ENCODE measurements around the gene DNAI2.

The DNAI2 gene

DNA sequence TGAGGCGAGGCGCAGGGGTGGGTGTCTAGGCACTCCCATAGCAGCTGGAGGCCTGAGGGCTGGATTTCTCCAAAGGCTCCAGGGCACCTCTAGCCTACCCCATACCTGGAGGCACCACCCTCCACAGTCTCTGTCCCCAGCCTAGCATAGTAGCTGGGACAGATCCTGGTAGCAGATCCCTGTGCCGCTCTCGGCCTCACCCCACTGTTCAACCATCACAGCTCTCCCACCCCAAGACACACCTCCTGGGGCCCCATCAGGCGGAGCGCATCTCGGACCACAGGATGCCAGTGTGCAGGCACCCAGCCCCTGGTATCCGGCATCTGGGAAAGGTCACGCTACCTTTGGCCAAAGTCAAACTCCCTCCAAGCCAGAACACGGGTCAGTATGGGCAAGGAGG is 80.5 kb downstream of the DNAI2 start:
- Histone ChIP-seq H3K9me3 (ENCODE audit: control insufficient read depth, insufficient read depth, low read depth, low read length) (no peaks in the 10 kb centered on the region), H3K4me1 (ENCODE audit: control insufficient read depth, insufficient read depth, low read length) (no peaks in the 10 kb centered on the region), H3K36me3 (ENCODE audit: control insufficient read depth in 2 of 2, insufficient read depth in 1 of 2, low read length in 2 of 2) (no peaks in the 10 kb centered on the region), H3K27ac (ENCODE audit: extremely low read depth, low read depth, low read length) (no peak overlapping the region), H3K4me3 (ENCODE audit: low read depth, low read length) (no peak overlapping the region)
- CTCF ChIA-PET, result interaction anchor here (0.8 to 1.1 kb wide), 2 partner anchors 17 to 50 kb away, joined by 3 to 5 read pairs; no protein-coding TSS in a partner anchor
- POLR2A ChIA-PET, result interaction anchor here (0.6 kb wide), 1 partner anchor 26 kb away, joined by 3 read pairs; no protein-coding TSS in a partner anchor
- no peak for TF ChIP-seq ZNF19 (tag by site-specific recombination; IDR thresholded peaks at IDR 0.05; ENCODE audit: low read depth)
- no peak for TF ChIP-seq BCL11B (tag by site-specific recombination; IDR thresholded peaks at IDR 0.05; ENCODE audit: low read depth)
- no peak for TF ChIP-seq ZNF302 (tag by site-specific recombination; IDR thresholded peaks at IDR 0.05; ENCODE audit: low read depth)
- TF ChIP-seq KLF10 (tag by site-specific recombination; IDR thresholded peaks at IDR 0.05), result no peak
- TF ChIP-seq ZNF223 (tag by site-specific recombination; IDR thresholded peaks at IDR 0.05), result no peak
- TF ChIP-seq ZNF571 (tag by site-specific recombination; IDR thresholded peaks at IDR 0.05), result no peak
- TF ChIP-seq ZNF214 (tag by site-specific recombination; IDR thresholded peaks at IDR 0.05; ENCODE audit: borderline replicate concordance), result no peak
- no peak for TF ChIP-seq ZNF558 (tag by site-specific recombination; IDR thresholded peaks at IDR 0.05)
- no peak for TF ChIP-seq ZSCAN30 (tag by site-specific recombination; IDR thresholded peaks at IDR 0.05)
- no peak for TF ChIP-seq ZNF600 (tag by site-specific recombination; IDR thresholded peaks at IDR 0.05)
- no peak for TF ChIP-seq ZNF132 (tag by site-specific recombination; IDR thresholded peaks at IDR 0.05; ENCODE audit: borderline replicate concordance)
- TF ChIP-seq ZBTB11 (tag by site-specific recombination; conservative IDR thresholded peaks at IDR 0.05; ENCODE audit: low read depth), result no peak
- no peak for TF ChIP-seq ZNF549 (tag by site-specific recombination; IDR thresholded peaks at IDR 0.05)
- TF ChIP-seq HOXA7 (CRISPR knock-in tag; IDR thresholded peaks at IDR 0.05; ENCODE audit: borderline replicate concordance), result no peak
- TF ChIP-seq ZNF791 (tag by site-specific recombination; IDR thresholded peaks at IDR 0.05), result no peak
- TF ChIP-seq ZNF157 (tag by site-specific recombination; IDR thresholded peaks at IDR 0.05), result no peak
- no peak for TF ChIP-seq ZNF660 (tag by site-specific recombination; IDR thresholded peaks at IDR 0.05)
- no peak for TF ChIP-seq ZNF366 (tag by site-specific recombination; conservative IDR thresholded peaks at IDR 0.05)
- TF ChIP-seq ZNF792 (tag by site-specific recombination; IDR thresholded peaks at IDR 0.05), result no peak
- TF ChIP-seq MEIS1 (CRISPR knock-in tag; IDR thresholded peaks at IDR 0.05; ENCODE audit: borderline replicate concordance), result no peak

- H3K9me3 ChIP-seq (ENCODE audit: control insufficient read depth, insufficient read depth, low read depth, low read length), result no peaks in the 10 kb centered on the region
- H3K36me3 ChIP-seq (ENCODE audit: control insufficient read depth in 2 of 2, insufficient read depth in 1 of 2, low read length in 2 of 2), result no peaks in the 10 kb centered on the region
- TF ChIP-seq, protein P1, sequence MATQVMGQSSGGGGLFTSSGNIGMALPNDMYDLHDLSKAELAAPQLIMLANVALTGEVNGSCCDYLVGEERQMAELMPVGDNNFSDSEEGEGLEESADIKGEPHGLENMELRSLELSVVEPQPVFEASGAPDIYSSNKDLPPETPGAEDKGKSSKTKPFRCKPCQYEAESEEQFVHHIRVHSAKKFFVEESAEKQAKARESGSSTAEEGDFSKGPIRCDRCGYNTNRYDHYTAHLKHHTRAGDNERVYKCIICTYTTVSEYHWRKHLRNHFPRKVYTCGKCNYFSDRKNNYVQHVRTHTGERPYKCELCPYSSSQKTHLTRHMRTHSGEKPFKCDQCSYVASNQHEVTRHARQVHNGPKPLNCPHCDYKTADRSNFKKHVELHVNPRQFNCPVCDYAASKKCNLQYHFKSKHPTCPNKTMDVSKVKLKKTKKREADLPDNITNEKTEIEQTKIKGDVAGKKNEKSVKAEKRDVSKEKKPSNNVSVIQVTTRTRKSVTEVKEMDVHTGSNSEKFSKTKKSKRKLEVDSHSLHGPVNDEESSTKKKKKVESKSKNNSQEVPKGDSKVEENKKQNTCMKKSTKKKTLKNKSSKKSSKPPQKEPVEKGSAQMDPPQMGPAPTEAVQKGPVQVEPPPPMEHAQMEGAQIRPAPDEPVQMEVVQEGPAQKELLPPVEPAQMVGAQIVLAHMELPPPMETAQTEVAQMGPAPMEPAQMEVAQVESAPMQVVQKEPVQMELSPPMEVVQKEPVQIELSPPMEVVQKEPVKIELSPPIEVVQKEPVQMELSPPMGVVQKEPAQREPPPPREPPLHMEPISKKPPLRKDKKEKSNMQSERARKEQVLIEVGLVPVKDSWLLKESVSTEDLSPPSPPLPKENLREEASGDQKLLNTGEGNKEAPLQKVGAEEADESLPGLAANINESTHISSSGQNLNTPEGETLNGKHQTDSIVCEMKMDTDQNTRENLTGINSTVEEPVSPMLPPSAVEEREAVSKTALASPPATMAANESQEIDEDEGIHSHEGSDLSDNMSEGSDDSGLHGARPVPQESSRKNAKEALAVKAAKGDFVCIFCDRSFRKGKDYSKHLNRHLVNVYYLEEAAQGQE (tag by site-specific recombination; IDR thresholded peaks at IDR 0.05), result no peak
- no peak for TF ChIP-seq KLF1 (tag by site-specific recombination; IDR thresholded peaks at IDR 0.05)
- TF ChIP-seq ZNF280D (tag by site-specific recombination; IDR thresholded peaks at IDR 0.05), result no peak
- ChIA-PET CTCF (interaction anchor here (0.8 to 3.4 kb wide), 4 partner anchors 9 to 51 kb away, joined by 3 to 21 read pairs (median 4); partner anchors contain the start of gene GPR142), POLR2A (interaction anchor here (0.6 kb wide), 1 partner anchor 26 kb away, joined by 3 read pairs; no protein-coding TSS in a partner anchor)
- H3K4me3 ChIP-seq (ENCODE audit: low read depth, low read length), result no peak overlapping the region
- no peak overlapping the region for H3K27ac ChIP-seq (ENCODE audit: extremely low read depth, low read depth, low read length)
- no peaks in the 10 kb centered on the region for H3K4me1 ChIP-seq (ENCODE audit: control insufficient read depth, insufficient read depth, low read length)
These were observed 81.0 kb downstream of the DNAI2 start for GRCh38 chr17:74355065-74355464.
